Inflammatory macrophage treated with lipopolysaccharide for 4 hours (primary cell): Measurements from ENCODE around the gene FAM174A.
A peak's percentile ranks its signal among the peaks of the same experiment; 100 is the strongest.

ENCODE experiments used
- DNase-seq: peaks from one replicate; pipeline ENCODE4 v3.0.0-alpha.2; 2020

The FAM174A gene

DNA sequence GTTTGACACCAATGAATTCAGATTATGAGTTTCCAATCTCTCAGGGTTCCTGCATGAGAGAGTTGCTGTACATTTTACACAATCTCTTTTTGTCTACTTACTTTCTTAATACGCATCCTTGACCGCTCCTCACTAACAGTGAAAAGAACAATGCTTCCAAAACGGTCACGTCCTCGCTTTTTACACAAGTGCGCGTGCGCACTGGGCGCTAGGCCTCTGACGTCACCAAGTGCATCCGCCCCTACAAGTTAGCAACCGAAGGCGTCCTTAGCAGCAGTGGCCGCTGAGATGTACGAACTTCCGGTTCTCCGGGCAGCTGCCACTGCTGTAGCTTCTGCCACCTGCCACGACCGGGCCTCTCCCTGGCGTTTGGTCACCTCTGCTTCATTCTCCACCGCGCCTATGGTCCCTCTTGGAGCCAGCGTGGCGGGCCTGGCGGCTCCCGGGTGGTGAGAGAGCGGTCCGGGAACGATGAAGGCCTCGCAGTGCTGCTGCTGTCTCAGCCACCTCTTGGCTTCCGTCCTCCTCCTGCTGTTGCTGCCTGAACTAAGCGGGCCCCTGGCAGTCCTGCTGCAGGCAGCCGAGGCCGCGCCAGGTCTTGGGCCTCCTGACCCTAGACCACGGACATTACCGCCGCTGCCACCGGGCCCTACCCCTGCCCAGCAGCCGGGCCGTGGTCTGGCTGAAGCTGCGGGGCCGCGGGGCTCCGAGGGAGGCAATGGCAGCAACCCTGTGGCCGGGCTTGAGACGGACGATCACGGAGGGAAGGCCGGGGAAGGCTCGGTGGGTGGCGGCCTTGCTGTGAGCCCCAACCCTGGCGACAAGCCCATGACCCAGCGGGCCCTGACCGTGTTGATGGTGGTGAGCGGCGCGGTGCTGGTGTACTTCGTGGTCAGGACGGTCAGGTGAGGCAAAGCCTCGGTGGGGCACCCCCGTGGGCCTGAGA, at the start of gene FAM174A:
Gene FAM174A (plus strand): TSS at position 315 of the 946 bp plus-strand sequence. CDS start 157 bp downstream, at position 472.
- peak; percentile 98 for DNase-seq

DNA sequence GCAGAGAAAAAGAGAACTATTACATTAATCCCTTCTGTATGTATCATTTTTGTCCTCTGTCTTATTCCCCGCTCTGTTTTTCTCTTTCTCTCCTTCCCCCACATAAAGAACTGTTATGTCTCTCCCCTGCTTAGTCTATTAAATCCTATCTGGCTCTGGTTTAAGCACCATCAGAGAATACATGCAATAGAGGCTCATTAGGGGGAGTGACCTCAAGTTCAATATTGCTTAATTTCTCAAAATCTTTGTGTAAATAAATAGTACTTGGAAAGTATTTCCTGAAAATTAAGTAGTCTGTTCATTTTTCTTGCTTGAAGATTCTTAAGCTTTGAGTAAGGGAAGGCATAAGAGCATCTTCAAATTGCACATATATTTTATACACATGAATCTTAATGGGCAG, 41.2 kb upstream of the FAM174A start:
- DNase-seq = no peak

DNA sequence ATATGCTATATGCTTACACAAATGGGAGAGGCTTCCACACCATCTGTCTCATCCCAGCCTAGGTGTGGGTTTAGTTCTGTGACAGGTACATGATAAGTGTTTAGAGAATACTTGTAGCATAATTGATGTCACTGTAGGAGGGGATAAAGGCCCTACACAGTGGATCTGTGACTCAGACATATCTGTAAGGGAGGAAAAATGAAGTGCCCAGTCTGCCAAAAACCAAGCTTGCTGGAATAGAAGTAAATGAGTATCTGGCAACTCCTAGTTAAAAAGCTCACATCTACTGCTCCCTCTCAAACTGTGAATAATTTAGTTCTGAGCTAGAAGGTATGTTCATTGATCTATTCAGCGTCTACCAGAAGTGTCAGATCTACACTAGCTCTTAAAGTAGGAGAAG, 38.9 kb upstream of the FAM174A start:
- DNase-seq = no peak

DNA sequence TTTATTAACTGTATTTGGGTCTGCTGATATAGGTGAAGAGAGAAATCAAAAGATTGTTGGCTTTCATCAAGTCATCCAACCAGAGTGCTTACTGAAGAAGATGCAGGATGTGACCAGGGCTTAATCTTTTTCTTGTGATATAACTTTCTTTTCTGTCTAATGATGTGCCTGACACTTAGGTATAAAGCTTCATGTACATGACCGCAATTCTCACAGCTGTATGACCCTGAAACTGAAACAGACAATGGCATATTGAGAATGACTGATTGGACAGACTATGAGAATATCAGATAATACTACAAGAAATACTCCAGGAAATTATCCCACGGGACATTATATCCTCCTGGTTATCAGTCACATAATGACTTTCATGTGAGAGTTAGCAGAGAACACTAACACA, 32.5 kb upstream of the FAM174A start:
- no peak for DNase-seq

DNA sequence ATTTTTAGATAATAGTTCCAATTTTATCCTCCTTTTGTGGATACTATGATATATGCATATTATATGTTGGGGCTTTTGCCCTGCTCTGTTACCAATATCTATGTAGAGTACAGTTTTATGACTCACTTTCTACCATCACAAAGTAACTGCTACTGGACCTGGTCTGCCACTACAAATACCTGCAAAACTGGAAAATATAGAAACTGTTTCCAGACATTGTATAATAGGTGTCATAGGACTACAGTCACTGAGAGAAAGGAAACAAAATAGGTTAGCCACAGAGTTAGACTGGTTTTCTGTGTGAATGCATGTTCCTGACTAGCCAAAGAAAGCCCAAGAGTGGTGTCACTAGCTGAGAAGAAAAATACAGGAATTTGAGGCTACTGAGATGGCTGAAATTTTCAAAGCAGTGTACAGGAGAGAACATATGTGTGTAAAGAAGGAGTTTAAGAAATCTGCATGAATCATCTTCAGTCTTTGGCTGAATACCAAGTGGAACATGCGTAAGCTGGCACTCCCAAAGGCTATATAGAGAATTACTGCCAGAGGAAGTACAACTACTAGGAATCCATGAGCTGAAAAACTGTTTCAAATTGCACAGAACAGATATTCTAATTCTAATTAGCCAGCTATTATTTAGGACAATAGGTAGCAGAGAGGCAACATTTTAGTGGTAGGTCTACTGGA, 29.0 kb upstream of the FAM174A start:
- peak; percentile 60 for DNase-seq

DNA sequence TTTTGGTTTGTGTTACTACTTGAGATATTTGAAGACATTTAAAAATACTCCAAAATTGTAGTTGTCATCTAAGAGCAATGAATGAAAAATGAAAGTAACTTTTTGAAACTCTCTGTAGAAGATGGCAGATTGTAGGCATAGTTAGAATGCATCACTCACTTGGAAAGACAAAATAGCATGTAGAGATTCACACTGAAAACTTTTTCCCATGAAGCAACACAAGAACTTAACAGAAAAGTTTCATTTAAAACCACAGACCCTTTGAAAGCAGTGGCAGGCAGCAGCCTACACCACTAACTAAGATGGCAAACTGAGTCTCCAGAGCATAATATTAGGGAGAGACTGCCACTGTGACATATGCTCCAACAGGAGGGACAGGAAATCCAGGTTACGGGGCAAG, 18.9 kb upstream of the FAM174A start:
- DNase-seq = no peak

DNA sequence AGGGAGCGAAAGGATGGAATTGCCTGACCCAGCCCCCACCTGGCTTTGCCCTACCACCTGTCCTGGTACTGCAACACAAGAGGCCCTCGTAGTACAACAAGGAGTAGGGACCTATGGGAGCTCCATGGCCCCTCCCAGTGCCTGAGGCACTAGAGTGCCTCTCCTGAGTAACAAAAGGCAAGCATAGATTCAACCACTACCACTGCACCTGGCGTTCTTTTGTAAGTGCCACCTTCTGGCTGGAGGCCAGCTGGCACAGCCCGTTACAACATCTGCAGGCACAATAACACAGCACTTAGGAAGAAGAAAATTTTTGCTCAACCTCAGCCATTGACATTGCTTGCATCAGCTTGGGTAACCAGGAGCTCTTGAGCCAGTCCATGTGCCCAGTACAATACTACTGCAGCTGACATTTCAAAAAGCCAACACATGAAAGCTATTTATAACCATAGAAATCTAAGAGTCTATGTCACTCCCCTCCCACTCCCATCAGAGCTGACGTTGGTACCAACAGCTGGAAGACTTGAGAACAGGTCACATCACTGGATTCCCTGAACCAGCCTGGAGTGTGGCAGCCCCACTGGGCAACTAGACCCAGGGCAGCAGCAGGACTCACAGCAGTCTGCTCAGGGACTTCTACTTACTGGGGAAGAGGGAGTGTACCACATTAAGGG, 17.7 kb upstream of the FAM174A start:
- no peak for DNase-seq

DNA sequence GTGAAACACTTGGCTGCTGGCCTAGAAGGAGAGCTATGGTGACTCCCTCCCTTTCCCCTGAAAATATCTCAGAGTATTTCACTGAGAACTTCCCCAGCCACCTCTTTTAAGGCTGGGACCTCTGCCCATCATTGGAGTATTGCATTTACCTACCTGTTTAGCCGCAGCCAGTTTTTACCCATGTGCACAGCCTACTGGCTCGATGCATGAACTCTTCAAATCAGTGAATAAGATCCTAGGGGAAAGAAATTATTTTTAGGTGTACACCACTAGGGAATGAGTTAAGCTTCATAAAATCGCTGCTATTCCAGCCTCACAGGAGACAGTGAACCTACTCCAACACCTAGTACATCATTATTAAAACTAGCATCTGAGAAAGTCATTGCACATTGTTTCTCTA, 16.8 kb upstream of the FAM174A start:
- no peak for DNase-seq

DNA sequence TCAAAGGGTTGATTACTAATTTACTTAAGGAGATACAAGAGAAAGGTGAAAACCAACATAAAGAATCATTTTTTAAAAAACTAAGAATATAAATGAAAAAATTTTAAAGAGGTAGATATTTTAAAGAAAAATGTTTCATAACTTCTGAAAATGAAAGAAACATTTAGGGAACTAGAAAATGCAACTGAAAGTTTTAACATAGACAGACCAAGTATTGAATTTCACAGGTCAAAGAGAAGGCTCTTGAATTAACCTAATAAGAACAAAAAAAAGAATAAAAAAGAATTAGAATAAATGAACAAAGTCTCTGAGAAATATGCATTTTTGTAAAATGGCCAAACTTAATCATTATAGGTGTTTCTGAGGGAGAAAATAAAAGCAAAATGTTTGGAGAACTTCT, 16.1 kb upstream of the FAM174A start:
- peak; percentile 36 for DNase-seq

DNA sequence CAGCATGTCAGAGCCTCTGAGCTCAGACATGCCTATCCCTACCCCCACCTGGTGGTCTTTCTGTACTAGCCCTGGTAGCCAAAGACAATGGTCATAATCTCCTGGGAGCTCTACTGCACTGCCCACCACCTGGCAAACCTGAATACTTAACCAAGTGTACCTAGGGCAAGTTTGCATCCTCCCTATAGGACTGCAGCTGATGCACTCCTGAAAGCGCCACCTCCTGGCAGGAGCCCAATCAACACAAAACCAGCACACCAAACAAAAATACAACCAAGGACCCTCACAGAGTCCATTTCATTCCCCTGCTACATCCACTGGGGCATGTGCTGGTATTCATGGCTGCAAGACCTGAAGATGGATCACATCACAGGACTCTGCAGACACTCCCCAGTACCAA, 14.8 kb upstream of the FAM174A start:
- DNase-seq = no peak

DNA sequence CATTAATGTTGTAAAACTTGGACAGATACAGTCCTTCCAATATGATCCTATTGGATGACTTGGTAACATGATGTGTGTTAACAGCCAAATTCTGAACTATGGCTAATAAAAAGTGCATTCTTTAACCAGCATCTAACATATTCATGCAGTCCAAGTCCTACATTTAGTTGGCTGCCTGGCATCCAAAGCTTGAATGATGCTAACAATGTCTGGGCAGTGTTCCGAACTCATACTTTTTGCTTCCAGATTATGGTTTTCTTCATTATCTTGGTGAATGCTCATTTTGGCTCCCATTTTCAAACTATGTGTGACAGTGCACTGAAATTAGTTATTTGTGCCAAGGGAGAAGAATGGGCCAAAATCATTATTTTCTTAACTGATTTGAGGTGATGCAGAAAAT, 2.8 kb downstream of the FAM174A start:
- DNase-seq = no peak

DNA sequence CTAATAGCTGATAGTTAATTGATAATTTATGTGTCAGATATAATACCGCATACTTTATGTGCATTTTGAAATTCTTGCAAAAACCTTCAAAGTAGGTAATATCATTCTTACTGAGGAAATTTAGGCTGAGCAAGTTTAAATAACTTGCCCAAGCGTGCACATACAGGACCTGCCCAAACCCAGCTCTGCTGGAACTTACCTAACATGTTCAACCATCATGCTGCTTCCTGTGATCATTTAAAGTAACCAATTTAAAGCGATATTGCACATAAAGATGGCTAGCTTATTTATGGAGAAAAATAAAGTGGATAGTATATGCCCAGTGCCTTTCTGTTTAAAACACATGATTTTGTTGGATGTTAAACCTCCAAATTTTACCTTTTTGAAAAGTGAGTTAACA, 4.3 kb downstream of the FAM174A start:
- no peak for DNase-seq

DNA sequence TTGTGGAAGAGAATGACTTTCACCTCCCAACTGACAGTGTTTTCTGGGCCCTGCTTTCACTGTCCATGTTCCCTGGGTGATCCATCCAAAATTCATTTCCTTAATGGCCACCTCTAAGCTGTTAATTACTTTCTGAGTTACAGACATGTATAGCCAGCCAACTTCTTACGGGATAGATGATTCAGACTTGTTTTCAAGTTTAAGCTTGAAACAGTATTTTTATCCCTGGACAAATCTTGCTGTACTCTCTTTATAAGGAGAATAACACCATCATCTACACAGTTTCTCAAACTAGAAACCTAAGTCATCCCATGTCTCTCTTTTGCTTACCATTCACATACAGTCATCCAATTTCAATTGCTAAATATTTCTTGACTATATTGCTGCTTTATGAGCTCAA, 6.9 kb downstream of the FAM174A start:
- no peak for DNase-seq

DNA sequence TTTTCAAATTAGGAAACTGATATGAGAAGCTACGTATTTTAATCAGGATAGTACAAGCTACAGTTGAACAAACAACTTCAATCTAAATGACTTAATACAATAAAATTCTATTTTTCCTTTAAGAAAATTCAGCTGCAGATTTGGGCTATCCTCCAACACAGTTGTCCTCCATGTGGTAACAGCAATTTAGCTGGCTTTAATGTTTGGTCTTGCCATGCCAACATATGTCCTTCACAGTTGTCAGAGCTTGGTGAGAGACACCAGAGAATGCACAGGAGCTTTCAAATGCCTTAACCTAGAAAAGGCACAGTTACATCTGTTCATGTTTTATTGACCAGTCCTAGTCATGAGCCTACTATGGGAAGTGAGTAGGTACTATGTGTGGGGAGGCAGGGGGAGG, 10.8 kb downstream of the FAM174A start:
- no peak for DNase-seq

DNA sequence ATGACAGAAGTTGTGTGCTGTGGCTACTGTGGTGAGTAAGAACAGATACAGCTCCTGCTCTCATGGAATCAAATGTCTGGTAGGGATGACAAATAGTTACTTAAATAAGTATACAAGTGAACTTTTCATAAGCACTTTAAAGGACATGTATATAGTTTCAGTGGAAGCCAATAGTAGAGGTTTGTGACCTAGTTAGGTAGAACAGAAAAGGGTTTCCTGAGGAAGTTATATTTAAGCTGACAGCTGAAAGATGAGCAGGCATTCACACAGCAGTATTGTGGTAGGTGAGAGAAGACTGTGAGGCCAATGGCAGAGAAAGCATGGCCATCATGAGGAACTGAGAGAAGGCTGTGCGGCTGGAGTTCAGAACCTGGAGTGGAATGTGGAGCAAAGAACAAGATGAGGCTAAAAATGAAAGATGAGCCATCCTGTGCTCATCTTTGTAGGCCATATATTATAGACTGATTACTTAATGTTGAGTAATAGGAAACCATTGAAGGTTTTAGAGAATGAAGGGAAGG, 15.4 kb downstream of the FAM174A start:
- no peak for DNase-seq

DNA sequence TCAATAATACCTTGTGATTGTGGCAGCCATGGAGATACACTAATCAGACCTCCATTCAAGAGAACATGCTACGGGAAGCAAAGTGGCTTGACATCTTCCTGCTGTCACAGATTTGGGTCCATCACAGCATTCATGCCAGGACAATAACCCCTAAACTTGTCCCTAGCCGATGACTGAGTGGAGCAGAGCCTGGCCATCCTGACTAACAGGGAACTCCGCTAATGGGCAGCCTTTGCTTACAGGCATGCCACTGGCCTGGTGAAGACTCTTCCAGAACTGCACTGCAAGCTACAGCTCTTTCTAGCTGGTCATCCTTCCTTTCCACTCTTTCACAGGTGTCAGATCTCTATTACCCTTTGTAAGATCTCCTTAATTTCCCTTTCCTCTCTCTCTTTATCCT, 16.0 kb downstream of the FAM174A start:
- no peak for DNase-seq

DNA sequence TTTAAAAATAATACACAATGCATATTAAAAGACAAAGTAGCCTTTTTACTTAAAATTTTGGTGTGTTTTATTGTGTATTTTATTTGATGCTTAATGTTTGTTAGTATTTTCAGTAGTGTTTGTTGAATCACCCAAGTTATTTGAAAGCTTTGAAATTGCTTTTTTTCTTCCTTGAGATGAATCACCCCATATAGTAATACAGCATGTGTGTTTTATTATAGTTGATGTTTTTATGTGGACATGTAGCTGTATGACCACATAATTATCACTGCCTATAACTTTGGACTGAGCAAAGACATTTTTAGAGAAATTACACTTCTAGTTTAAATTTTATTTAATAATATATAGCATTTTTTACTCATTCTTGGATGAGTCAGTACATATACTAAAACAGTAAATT, 18.0 kb downstream of the FAM174A start:
- no peak for DNase-seq

DNA sequence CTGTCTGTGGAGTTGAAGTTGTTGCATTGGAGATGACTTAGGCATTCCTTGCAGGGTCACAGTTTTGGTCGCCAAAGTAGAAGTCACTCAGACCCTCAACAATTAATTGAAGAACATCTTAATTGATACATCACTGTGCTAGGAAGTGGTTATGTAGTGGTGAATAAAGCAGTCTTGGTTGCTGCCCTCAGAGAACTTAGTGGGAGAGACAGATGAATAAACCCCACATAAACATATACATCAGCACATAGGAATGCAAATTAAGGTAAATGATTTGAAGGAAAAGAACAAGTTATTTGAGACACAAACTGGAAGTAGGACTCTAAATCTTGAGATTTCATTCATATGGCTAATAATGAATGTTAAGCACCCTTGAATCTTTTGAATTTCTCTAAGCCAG, 25.7 kb downstream of the FAM174A start:
- no peak for DNase-seq

DNA sequence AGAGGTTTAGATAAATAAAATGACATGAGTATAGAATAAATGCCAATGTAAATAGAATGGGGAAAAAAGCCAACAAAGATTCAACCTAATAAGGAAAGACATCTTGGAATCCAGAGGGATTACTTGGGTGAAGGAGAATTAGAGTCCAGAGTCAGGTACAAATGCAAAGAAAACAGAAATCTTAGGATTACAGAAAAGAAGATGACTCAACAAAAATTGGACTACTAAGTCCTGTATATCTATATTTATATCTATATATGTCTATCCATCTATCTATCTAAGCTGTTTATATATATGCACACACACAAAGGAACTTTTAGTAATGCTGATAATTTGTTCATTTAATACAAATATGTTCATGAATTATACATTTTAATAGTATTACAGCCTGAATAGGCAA, 27.6 kb downstream of the FAM174A start:
- no peak for DNase-seq

DNA sequence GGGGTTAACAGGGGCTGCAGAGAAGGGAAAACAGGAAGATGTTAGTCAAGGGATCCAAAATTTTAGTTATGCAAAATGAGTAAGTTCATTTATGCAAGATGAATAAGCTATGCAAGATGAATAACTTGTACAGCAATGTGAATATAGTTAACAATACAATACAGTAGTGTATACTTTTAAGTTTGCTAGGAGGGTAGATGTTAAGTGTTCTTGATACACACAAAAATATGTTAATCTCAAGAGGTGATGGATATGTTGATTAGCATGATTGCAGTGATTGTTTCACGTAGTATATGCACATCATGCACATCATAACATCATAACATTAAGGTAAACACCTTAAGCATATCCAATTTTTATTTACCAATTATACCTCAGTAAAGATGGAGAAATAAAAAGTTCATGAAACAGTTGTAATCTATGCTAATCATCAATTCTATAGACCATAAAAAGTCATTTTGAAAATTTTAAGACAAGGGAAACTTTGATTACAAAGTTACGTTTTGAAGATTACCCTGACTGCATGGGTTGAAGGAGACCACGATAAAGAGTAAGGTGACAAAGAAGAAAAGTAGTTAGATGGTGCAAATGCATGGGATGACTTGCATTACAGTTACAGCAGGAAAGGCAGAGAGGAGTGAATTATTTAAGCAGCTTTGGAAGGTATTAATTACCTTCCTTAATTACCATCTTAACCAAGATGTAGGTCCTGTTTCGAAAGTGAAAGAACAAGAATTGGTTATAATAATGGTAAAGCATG, 31.4 kb downstream of the FAM174A start:
- DNase-seq = no peak

DNA sequence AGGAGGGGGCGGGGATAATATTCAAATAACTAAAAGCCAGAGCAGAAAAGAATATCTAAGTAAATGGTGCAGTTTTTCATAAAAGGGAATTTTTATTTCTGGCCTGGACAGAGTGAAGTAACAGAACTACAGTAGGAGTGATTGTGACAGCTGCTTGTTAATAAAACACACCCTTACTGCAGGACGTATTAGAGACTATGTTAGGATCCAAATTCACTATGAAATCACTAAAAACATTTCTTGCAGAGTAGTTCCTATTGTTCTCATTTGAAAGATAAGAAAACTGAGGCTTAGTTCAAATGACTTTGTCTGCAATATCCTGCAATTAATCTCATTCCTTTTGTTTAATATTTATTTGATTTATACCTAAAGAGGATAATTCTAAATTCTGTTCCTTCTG, 39.5 kb downstream of the FAM174A start:
- DNase-seq = no peak

DNA sequence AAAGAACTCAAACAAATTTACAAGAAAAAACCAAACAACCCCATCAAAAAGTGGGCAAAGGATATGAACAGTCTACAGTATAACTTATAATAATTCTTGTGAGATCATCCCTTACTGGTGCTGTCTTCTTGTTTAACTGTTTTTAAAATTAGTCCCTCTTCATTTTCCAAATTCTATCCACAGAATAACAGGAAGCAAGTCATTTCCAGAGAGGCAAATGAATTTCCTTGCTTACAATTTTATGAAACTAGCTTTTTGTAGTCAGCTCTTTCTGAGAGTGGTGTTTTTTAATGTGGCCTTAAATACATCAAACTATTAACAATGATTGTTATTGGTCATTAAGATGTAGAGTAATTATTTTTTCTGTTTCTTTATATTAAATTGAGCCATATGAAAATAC, 40.6 kb downstream of the FAM174A start:
- no peak for DNase-seq
